ENCODE results near the gene LRP6.
"Not testable (repeated sequence)": the region's sequence is repeated elsewhere in the genome, so short reads cannot be mapped to it uniquely, and the experiment has no call there.

LRP6 gene

DNA sequence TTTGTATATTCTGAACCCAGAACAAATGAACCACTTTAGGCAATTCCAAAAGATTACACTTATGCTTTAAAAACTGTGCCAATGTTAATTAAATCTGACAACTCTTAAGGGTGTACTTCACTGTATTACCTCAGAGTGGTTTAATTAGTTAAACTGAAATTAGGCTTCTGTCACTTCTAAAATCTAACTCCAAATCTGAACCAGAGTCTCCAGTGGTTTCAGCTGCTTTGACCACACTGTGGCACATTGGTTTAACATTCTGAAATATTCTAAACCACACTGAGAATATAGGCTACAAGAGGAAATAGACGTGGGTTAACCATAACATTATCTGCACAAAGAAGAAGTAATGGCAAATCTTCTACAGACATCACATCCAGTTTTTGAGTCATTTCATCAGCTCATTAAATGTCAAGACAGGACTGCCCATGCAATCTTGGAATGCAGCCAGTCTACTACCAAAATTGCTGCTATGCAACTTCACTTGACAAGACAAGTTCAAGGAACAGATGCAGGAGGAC, 94.8 kb downstream of the LRP6 start:
- no peak for DNase-seq

- DNase-seq, result no peak
Measured at GRCh38 chr12:12167847-12168246, 99.0 kb downstream of the LRP6 start.

GRCh38 chr12:12166751-12167150, 100.1 kb downstream of the LRP6 start:
- no peak for DNase-seq

DNA sequence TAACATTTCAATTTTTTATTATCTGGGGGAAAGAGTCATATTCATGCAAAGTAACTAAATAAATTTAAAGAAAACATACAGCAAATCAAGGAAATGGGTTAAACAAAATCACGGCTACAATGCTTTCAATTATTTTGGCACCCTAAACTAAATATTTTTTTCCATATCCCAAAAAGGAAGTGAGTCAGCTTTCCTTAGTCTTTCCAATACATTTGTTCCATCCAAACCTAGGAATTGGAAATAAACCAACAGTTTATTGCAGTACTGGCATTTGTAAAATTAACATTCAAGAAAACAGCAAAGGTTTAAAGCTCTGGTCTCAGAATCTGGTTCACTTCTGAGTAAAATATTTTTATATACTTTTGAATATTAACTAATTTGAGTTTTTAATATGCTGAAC, 106.9 kb downstream of the LRP6 start:
- no peak for DNase-seq

DNA sequence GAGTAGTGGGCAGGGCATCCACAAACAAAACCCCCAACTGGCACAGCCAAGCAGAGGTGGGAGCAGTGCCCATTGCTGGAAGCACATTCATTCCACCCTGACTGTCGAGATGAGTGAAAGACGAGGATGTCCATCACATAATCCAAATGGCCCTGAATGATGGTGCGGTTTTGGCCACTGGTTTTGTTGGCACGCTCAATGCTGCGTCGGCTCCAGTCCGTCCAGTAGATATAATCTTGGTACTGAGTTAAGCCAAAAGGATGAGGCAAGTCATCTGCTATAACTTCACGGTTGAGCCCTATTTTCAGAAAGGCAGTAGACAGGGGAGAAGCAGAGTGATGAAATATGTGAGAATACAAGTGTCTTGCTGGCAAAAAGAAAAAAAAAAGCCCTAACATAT, 108.0 kb downstream of the LRP6 start:
- no peak for DNase-seq

- no peak for DNase-seq
Measured at GRCh38 chr12:12157424-12157823, 109.4 kb downstream of the LRP6 start.

DNA sequence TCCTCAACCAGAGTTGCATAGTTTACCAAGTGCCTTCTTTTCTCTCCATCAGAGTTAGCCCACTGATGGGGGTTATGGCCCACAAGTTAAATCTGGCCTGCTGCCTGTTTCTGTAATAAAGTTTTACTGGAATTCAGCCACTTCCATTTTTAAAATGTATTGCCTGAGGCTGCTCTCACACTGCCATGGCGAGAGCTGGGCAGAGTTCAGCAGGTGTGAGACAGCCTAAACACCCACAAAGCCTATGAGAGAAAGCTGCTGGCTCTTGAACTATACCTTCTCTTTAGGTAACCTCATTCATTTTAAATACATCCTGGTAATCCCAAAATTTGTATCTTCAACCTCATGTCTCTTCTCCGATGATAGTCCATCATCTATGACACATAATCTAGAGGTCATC, 110.0 kb downstream of the LRP6 start:
- no peak for DNase-seq

- DNase-seq, result no peak
Measured at GRCh38 chr12:12156116-12156515, 110.7 kb downstream of the LRP6 start.

GRCh38 chr12:12153596-12153995, 113.2 kb downstream of the LRP6 start:
- DNase-seq, result no peak

- DNase-seq, result no peak
Measured at GRCh38 chr12:12147111-12147510, 119.7 kb downstream of the LRP6 start.

DNA sequence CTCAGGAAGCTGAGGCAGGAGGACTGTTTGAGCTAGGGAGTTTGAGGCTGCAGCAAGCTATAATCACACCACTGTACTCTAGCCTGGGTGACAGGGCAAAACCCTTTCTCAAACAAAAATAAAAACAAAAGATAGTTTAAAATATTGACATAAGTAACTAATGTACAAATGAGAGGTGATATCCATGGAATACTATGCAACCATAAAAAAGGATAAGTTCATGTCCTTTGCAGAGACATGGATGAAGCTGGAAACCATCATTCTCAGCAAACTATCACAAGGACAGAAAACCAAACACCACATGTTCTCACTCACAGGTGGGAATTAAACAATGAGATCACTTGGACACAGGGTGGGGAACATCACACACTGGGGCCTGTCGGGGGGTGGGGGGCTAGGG, 122.3 kb downstream of the LRP6 start:
- not testable (repeated sequence) for DNase-seq

DNA sequence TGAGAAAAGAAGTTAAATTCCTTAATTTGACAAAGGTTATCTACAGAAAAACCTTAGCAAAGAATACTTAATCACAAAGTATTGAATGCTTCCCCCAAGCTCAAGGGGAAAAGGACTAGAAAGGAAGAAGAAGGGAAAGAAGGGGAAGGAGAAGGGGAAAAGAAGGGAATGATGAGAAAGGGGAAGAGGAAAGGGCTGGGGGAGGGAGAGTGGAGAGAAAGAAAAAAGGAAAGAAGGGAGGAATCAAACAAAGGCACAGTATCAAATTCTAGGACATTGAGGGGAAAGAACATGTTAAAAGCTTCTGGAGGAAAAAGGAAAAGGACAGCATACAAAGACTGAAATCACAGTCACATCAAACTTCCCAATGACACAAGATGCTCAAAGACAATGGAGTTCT, 125.8 kb downstream of the LRP6 start:
- DNase-seq, result no peak

DNA sequence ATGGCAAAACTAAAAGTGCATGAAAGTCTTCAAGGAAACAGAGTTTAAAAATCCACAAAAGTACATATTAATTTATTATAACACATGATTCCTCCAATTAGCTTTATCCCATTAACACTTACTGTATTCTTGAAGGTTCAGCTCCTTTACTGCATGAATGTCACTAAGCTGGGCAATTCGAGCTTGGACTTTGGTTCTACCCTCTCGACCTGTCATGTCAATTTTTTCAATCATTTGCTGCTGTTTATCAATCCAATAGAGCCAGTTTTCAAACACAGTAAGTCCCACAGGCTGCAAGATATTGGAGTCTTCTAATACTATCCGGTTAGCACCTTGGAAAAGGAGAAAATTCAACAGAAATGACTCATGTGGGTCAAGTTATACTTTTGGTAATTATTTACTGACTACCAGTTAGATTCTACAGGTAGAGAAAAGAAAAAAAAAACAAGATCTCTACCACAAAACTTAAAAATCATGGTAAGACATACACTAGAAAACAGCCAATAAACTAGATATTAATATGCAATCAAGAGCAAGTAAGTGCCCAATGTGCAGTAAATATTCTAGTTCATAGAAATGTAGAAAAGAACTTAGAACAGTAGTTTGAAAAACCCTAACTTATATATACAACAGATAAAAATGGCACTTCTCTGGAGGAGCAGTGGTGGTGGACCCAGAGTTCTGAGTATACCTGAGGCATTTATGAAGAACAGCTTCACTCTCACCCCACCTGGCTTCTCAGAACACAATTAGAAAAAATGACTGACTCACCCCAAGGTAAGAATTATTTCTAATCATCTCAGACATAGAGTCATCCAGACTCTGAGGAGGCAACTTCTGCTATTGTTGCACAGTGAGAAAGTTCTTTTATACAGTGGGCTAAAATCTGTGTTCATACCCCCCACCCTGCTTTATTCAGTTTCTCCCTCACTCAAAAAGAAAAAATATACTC, 128.4 kb downstream of the LRP6 start:
- DNase-seq, result no peak

- no peak for DNase-seq
Measured at GRCh38 chr12:12133785-12134184, 133.1 kb downstream of the LRP6 start.

GRCh38 chr12:12133259-12133658, 133.6 kb downstream of the LRP6 start:
- DNase-seq, result no peak

GRCh38 chr12:12128670-12129069, 138.2 kb downstream of the LRP6 start:
- DNase-seq, result no peak

DNA sequence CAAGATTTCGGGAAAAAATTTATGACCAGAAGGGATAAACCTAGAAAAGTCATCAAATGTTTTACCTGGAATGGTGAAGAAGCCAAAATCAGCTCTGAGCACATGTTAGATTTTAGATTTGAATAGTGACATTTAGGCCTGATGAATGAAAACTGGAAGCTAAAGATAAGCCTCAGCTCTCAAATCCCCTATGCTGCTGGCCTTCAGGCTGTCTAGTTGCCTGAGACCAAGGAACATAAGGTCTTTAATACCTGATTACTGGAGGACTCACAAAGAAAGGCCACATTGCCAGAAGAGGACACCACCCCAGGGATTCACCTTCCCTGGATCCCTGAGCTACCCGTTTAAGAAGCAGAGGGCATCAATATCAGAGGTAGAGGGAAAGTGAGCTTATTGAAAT, 139.5 kb downstream of the LRP6 start:
- no peak for DNase-seq

- no peak for DNase-seq
Measured at GRCh38 chr12:12126551-12126950, 140.3 kb downstream of the LRP6 start.

DNA sequence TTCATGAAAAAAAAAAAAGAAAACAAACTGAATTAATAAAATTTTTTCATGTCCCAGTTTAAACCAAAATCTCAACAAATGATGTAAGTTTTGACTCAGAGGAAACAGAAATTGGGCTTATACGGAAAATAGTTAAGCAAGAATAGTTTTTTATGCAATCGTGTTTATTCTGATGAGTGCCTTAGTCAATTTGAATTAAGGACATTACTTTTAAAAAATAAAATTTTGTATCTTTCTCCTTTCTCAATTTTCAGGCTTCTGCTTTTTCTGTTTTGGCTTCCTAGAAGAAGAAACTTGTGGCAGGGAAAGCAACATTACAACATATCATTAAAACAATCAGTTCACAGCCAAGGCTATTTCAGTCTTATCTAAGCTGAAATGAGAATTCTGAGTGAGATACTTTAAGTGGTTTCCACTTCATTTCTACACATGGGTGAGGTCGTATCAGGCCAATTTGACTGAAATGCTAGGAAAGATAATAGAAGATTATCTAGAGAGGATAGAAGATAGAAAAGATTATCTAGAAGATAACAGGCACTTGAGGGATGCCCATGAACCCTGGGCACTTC, 143.7 kb downstream of the LRP6 start:
- DNase-seq, result no peak

- no peak for DNase-seq
Measured at GRCh38 chr12:12121061-12121460, 145.8 kb downstream of the LRP6 start.

- no peak for DNase-seq
Measured at GRCh38 chr12:12116677-12117076, 150.2 kb downstream of the LRP6 start.

- DNase-seq, result no peak
Measured at GRCh38 chr12:12115514-12115913, 151.3 kb downstream of the LRP6 start.

DNA sequence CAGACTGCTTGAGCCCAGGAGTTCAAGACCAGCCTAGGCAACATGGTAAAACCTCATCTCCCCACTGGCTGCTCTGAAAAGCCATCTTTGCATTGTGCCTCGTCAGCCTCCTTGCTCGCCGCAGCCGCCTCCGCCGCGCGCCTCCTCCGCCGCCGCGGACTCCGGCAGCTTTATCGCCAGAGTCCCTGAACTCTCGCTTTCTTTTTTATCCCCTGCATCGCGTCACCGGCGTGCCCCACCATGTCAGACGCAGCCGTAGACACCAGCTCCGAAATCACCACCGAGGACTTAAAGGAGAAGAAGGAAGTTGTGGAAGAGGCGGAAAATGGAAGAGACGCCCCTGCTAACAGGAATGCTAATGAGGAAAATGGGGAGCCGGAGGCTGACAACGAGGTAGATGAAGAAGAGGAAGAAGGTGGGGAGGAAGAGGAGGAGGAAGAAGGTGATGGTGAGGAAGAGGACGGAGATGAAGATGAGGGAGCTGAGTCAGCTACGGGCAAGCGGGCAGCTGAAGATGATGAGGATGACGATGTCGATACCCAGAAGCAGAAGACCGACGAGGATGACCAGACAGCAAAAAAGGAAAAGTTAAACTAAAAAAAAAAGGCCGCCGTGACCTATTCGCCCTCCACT, 155.8 kb downstream of the LRP6 start:
- not testable (repeated sequence) for DNase-seq

Measured in cerebellar nuclear complex (tissue), 1 donor.